ENCODE data around the gene CRYBB1.
"Not testable (repeated sequence)": the region's sequence is repeated elsewhere in the genome, so short reads cannot be mapped to it uniquely, and the experiment has no call there.

CRYBB1 gene

GRCh38 chr22:26635117-26635516 lies 17.3 kb upstream of the CRYBB1 start:
- DNase-seq = no peak

- DNase-seq = no peak
These were observed 16.4 kb upstream of the CRYBB1 start for GRCh38 chr22:26634189-26634588.

GRCh38 chr22:26632422-26633155 lies 14.8 kb upstream of the CRYBB1 start:
- DNase-seq = peak; percentile 98

- no peak for DNase-seq
These were observed 13.5 kb upstream of the CRYBB1 start for GRCh38 chr22:26631282-26631681.

GRCh38 chr22:26629988-26630761 lies 12.3 kb upstream of the CRYBB1 start:
- DNase-seq = no peak

GRCh38 chr22:26624803-26625202 lies 7.0 kb upstream of the CRYBB1 start:
- no peak for DNase-seq

GRCh38 chr22:26623984-26624383 lies 6.2 kb upstream of the CRYBB1 start:
- no peak for DNase-seq

- no peak for DNase-seq
These were observed 3.8 kb upstream of the CRYBB1 start, which contains the start of gene CRYBA4 for GRCh38 chr22:26621663-26622062. TSS of gene CRYBA4 (plus strand) at chr22:26621963. CDS start at chr22:26622597, 634 bp downstream.

GRCh38 chr22:26620197-26620596 lies 2.4 kb upstream of the CRYBB1 start:
- DNase-seq = no peak

GRCh38 chr22:26619510-26619909 lies 1.7 kb upstream of the CRYBB1 start:
- no peak for DNase-seq

GRCh38 chr22:26618455-26618854 lies 628 bp upstream of the CRYBB1 start:
- DNase-seq = no peak

- no peak for DNase-seq
These were observed 1.2 kb downstream of the CRYBB1 start for GRCh38 chr22:26616650-26617049.

- no peak for DNase-seq
These were observed 1.9 kb downstream of the CRYBB1 start for GRCh38 chr22:26615830-26616435.

GRCh38 chr22:26615149-26615548 lies 2.7 kb downstream of the CRYBB1 start:
- no peak for DNase-seq

GRCh38 chr22:26614322-26614721 lies 3.5 kb downstream of the CRYBB1 start:
- no peak for DNase-seq

- DNase-seq = not testable (repeated sequence)
These were observed 4.1 kb downstream of the CRYBB1 start for GRCh38 chr22:26613753-26614152.

- DNase-seq = no peak
These were observed 5.2 kb downstream of the CRYBB1 start for GRCh38 chr22:26612652-26613051.

- DNase-seq = no peak
These were observed 6.8 kb downstream of the CRYBB1 start for GRCh38 chr22:26610996-26611395.

- DNase-seq = peak; percentile 40
These were observed 7.5 kb downstream of the CRYBB1 start for GRCh38 chr22:26610072-26610958.

- DNase-seq = no peak
These were observed 8.5 kb downstream of the CRYBB1 start for GRCh38 chr22:26609287-26609686.

GRCh38 chr22:26608129-26608528 lies 9.7 kb downstream of the CRYBB1 start:
- no peak for DNase-seq

- DNase-seq = no peak
These were observed 11.2 kb downstream of the CRYBB1 start for GRCh38 chr22:26606611-26607010.

- DNase-seq = no peak
These were observed 13.5 kb downstream of the CRYBB1 start for GRCh38 chr22:26604368-26604767.

All from OCI-M1 (cell line).